ENCODE results near the gene PCID2. TPM values are rescaled to one million over a fixed set of nuclear protein-coding genes. Genes with fewer than 3 reads are reported as not detected.

PCID2 gene
- total RNA-seq, 1 donor from 2014 or later = 99.6 TPM

DNA sequence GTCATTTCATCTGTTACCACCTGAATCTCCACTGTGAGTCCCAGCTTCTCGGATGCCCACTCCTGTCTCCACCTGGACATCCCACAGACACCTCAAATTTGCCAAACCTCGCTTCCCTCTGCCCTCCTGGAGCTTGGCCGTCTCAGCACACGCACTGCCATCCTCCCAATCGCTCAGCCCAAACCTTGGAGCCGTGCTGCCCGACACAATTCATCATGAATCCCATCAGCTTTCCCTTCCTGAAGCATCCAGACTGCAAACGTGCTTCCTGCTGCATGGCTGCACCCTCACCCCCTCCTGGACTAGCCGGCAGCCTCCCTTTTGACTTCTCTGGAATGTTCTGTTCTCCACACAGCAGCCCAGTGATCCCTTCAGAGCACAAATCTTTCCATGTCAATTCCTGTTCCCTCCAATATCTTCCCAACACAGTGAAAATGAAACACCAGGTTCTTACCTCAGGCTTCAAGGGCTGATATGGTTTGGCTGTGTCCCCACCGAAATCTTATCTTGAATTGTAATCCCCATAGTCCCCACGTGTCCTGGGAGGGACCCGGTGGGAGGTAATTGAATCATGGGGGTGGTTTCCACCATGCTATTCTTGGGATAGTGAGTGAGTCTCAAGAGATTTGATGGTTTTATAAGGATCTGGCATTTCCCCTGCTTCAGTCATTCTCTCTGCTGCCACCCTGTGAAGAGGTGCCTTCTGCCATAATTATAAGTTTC lies 51.1 kb downstream of the PCID2 start:
- H3K36me3 Mint-ChIP-seq = no peaks in the 10 kb centered on the region
- no peaks in the 10 kb centered on the region for H3K36me3 ChIP-seq
- TF ChIP-seq, protein P1, sequence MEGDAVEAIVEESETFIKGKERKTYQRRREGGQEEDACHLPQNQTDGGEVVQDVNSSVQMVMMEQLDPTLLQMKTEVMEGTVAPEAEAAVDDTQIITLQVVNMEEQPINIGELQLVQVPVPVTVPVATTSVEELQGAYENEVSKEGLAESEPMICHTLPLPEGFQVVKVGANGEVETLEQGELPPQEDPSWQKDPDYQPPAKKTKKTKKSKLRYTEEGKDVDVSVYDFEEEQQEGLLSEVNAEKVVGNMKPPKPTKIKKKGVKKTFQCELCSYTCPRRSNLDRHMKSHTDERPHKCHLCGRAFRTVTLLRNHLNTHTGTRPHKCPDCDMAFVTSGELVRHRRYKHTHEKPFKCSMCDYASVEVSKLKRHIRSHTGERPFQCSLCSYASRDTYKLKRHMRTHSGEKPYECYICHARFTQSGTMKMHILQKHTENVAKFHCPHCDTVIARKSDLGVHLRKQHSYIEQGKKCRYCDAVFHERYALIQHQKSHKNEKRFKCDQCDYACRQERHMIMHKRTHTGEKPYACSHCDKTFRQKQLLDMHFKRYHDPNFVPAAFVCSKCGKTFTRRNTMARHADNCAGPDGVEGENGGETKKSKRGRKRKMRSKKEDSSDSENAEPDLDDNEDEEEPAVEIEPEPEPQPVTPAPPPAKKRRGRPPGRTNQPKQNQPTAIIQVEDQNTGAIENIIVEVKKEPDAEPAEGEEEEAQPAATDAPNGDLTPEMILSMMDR (IDR thresholded peaks at IDR 0.05) = no peak
- no peak for TF ChIP-seq EZH2phosphoT487 (IDR thresholded peaks at IDR 0.05)
- no peak for TF ChIP-seq EZH2 (IDR thresholded peaks at IDR 0.05)
- DNase-seq (ENCODE audit: low spot score) = no peak
- no peak overlapping the region for H3K4me3 ChIP-seq
- H3K4me3 Mint-ChIP-seq = no peak overlapping the region
- H3K4me2 ChIP-seq = no peak overlapping the region
- no peaks in the 10 kb centered on the region for H3K79me2 ChIP-seq (ENCODE audit: low read depth)
- no peak overlapping the region for H3K27ac Mint-ChIP-seq
- H3K9me3 Mint-ChIP-seq = no peaks in the 10 kb centered on the region
- peaks cover 5% of the 10 kb centered on the region for H3K27me3 Mint-ChIP-seq (ENCODE audit: insufficient read depth, low read depth)
- H4K20me1 ChIP-seq (ENCODE audit: low read depth) = no peaks in the 10 kb centered on the region
- no peak overlapping the region for H3K9ac ChIP-seq
- peaks cover 30% of the 10 kb centered on the region for H3K4me1 ChIP-seq
- no peak overlapping the region for H2AFZ ChIP-seq (replicated peaks)
- peaks cover 22% of the 10 kb centered on the region for H3K27me3 ChIP-seq
- no peak overlapping the region for H3K27ac ChIP-seq
- H3K9me3 ChIP-seq (ENCODE audit: low read depth) = no peaks in the 10 kb centered on the region
- H3F3A ChIP-seq (ENCODE audit: low read depth) = peaks cover 29% of the 10 kb centered on the region
- H3K4me1 Mint-ChIP-seq = peaks cover 37% of the 10 kb centered on the region

DNA sequence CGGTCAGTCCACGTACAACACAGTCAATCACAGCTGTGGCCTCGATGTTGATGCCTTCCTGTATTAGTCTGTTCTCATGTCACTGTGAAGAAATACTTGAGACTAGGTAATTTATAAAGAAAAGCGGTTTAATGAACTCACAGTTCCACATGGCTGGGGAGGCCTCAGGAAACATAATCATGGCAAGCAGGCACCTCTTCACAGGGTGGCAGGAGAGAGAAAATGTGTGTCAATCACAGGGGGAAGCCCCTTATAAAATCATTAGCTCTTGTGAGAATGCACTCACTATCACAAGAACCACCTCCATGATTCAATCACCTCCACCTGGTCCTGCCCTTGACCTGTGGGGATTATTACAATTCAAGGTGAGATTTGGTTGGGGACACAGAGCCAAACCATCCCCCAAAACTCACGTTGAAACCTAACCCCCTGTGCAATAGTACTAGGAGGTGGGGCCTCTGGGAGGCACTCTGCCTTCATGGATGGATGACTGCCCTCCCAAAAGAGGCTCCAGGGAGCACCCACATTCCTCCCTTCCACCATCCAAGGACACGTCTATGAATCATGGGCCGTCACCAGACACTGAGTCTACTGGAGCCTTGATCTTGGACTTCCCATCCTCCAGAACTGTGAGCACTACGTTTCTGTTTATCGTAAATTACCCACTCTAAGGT lies 52.4 kb downstream of the PCID2 start:
- no peak overlapping the region for H2AFZ ChIP-seq (replicated peaks)
- peaks cover 34% of the 10 kb centered on the region for H3F3A ChIP-seq (ENCODE audit: low read depth)
- H3K4me1 Mint-ChIP-seq = peaks cover 41% of the 10 kb centered on the region
- H3K9me3 Mint-ChIP-seq = no peaks in the 10 kb centered on the region
- no peak for DNase-seq (ENCODE audit: low spot score)
- H3K4me3 Mint-ChIP-seq = no peak overlapping the region
- no peak overlapping the region for H3K4me3 ChIP-seq
- H3K79me2 ChIP-seq (ENCODE audit: low read depth) = no peaks in the 10 kb centered on the region
- no peaks in the 10 kb centered on the region for H3K36me3 Mint-ChIP-seq
- no peaks in the 10 kb centered on the region for H4K20me1 ChIP-seq (ENCODE audit: low read depth)
- no peaks in the 10 kb centered on the region for H3K9me3 ChIP-seq (ENCODE audit: low read depth)
- no peak overlapping the region for H3K9ac ChIP-seq
- peaks cover 26% of the 10 kb centered on the region for H3K4me1 ChIP-seq
- TF ChIP-seq, protein P1 (IDR thresholded peaks at IDR 0.05) = no peak
- TF ChIP-seq EZH2phosphoT487 (IDR thresholded peaks at IDR 0.05) (no peak), EZH2 (IDR thresholded peaks at IDR 0.05) (no peak)
- H3K27ac ChIP-seq = no peak overlapping the region
- H3K27ac Mint-ChIP-seq = no peak overlapping the region
- peaks cover 5% of the 10 kb centered on the region for H3K27me3 Mint-ChIP-seq (ENCODE audit: insufficient read depth, low read depth)
- H3K27me3 ChIP-seq = peaks cover 26% of the 10 kb centered on the region
- H3K4me2 ChIP-seq = no peak overlapping the region
- no peaks in the 10 kb centered on the region for H3K36me3 ChIP-seq

DNA sequence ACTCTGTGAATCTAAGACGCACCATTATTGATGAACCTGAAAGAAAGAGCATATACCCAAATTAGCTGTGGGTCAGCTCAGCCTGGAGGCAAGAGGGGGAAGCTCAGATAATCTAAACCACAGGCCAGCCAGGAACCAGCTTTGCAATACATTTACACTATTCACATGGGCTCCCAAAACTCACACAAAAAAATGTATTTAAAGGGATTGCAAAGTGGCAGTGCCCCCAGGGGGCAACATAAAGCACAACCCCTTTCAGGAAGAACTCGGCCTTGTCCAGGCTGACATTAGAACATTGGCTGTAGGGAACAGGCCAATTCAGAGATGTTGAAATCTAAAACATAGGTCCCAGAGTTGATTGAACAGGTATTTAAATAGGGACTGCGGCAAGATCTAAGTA lies 53.3 kb downstream of the PCID2 start:
- Mint-ChIP-seq H3K27ac (no peak overlapping the region), H3K9me3 (no peaks in the 10 kb centered on the region), H3K4me3 (no peak overlapping the region), H3K27me3 (ENCODE audit: insufficient read depth, low read depth) (peaks cover 5% of the 10 kb centered on the region), H3K4me1 (peaks cover 42% of the 10 kb centered on the region), H3K36me3 (no peaks in the 10 kb centered on the region)
- Histone ChIP-seq H3K4me3 (no peak overlapping the region), H3K9me3 (ENCODE audit: low read depth) (no peaks in the 10 kb centered on the region), H3K4me2 (no peak overlapping the region), H4K20me1 (ENCODE audit: low read depth) (no peaks in the 10 kb centered on the region), H3K4me1 (peaks cover 24% of the 10 kb centered on the region), H3K9ac (no peak overlapping the region), H3K79me2 (ENCODE audit: low read depth) (no peaks in the 10 kb centered on the region), H2AFZ (replicated peaks) (no peak overlapping the region), H3K27me3 (peaks cover 24% of the 10 kb centered on the region), H3F3A (ENCODE audit: low read depth) (peaks cover 34% of the 10 kb centered on the region), H3K36me3 (no peaks in the 10 kb centered on the region), H3K27ac (no peak overlapping the region)
- no peak for TF ChIP-seq EZH2phosphoT487 (IDR thresholded peaks at IDR 0.05)
- TF ChIP-seq, protein P1 (IDR thresholded peaks at IDR 0.05) = no peak
- TF ChIP-seq EZH2 (IDR thresholded peaks at IDR 0.05) = no peak
- no peak for DNase-seq (ENCODE audit: low spot score)
